GM18870 (cell line): ENCODE results near the gene EPHB1.

Experiments
- ATAC-seq: cut with Tn5 transposase; IDR thresholded peaks from one replicate; pipeline ENCODE4 v1.9.1; 2021; ENCODE audit warnings: moderate library complexity; ENCODE audit not compliant: unreplicated experiment

Gene EPHB1

GRCh38 chr3:135076341-135076740 lies 281.3 kb downstream of the EPHB1 start:
- ATAC-seq = no peak

GRCh38 chr3:135077186-135077585 lies 282.1 kb downstream of the EPHB1 start:
- ATAC-seq = no peak

- no peak for ATAC-seq
These were observed 283.2 kb downstream of the EPHB1 start for GRCh38 chr3:135078283-135078682.

GRCh38 chr3:135079095-135079494 lies 284.0 kb downstream of the EPHB1 start:
- no peak for ATAC-seq

GRCh38 chr3:135081451-135081850 lies 286.4 kb downstream of the EPHB1 start:
- ATAC-seq = no peak

GRCh38 chr3:135081856-135082434 lies 286.9 kb downstream of the EPHB1 start:
- ATAC-seq = no peak

- ATAC-seq = no peak
These were observed 287.6 kb downstream of the EPHB1 start for GRCh38 chr3:135082706-135083105.

- no peak for ATAC-seq
These were observed 288.1 kb downstream of the EPHB1 start for GRCh38 chr3:135083179-135083578.

GRCh38 chr3:135083756-135084155 lies 288.7 kb downstream of the EPHB1 start:
- no peak for ATAC-seq

- no peak for ATAC-seq
These were observed 289.3 kb downstream of the EPHB1 start for GRCh38 chr3:135084405-135084804.

- no peak for ATAC-seq
These were observed 289.9 kb downstream of the EPHB1 start for GRCh38 chr3:135084976-135085375.

- no peak for ATAC-seq
These were observed 290.8 kb downstream of the EPHB1 start for GRCh38 chr3:135085652-135086436.

- ATAC-seq = no peak
These were observed 292.7 kb downstream of the EPHB1 start for GRCh38 chr3:135087782-135088181.

- no peak for ATAC-seq
These were observed 294.4 kb downstream of the EPHB1 start for GRCh38 chr3:135089451-135089850.

- no peak for ATAC-seq
These were observed 295.1 kb downstream of the EPHB1 start for GRCh38 chr3:135090020-135090717.

GRCh38 chr3:135091946-135092345 lies 296.9 kb downstream of the EPHB1 start:
- no peak for ATAC-seq

GRCh38 chr3:135093121-135093520 lies 298.1 kb downstream of the EPHB1 start:
- ATAC-seq = no peak

- no peak for ATAC-seq
These were observed 302.4 kb downstream of the EPHB1 start for GRCh38 chr3:135097276-135097946.

GRCh38 chr3:135099734-135100355 lies 304.8 kb downstream of the EPHB1 start:
- ATAC-seq = no peak

- no peak for ATAC-seq
These were observed 305.3 kb downstream of the EPHB1 start for GRCh38 chr3:135100366-135100765.

- no peak for ATAC-seq
These were observed 308.9 kb downstream of the EPHB1 start for GRCh38 chr3:135103917-135104316.
